Fibroblast of lung (primary cell): ENCODE measurements around the gene SMIM20. TPM values are rescaled to one million over a fixed set of nuclear protein-coding genes. Genes with fewer than 3 reads are reported as not detected.
"Not testable (repeated sequence)": the region's sequence is repeated elsewhere in the genome, so short reads cannot be mapped to it uniquely, and the experiment has no call there.

ENCODE experiments used
- DNase-seq, 2 donors: peaks; one replicate each; pipeline versions ENCODE4 v3.0.0 to v3.0.0-alpha.2; 2010; ENCODE audit warnings: low read depth in 2 of 2
- H2AFZ ChIP-seq: 2 replicates; pipeline ENCODE4 v1.5.1; 2012; ENCODE audit warnings: low read length, control low read depth, inconsistent platforms
- H3K27ac ChIP-seq: 2 replicates; pipeline ENCODE4 v1.5.1; 2011; ENCODE audit warnings: low read length, control low read depth; ENCODE audit not compliant: insufficient read depth
- H3K27me3 ChIP-seq: 2 replicates; pipeline ENCODE4 v1.5.1; 2011; ENCODE audit warnings: mild to moderate bottlenecking, low read length; ENCODE audit not compliant: control insufficient read depth, insufficient read depth
- H3K36me3 ChIP-seq: 2 replicates; pipeline ENCODE4 v1.5.1; 2011; ENCODE audit warnings: low read length; ENCODE audit not compliant: control insufficient read depth, insufficient read depth
- H3K4me1 ChIP-seq: 2 replicates; pipeline ENCODE4 v1.5.1; 2011; ENCODE audit warnings: low read length; ENCODE audit not compliant: control insufficient read depth, insufficient read depth; ENCODE audit errors: extremely low read depth
- H3K4me2 ChIP-seq: 2 replicates; pipeline ENCODE4 v1.5.1; 2011; ENCODE audit warnings: low read length, control low read depth; ENCODE audit not compliant: insufficient read depth; ENCODE audit errors: extremely low read depth
- H3K4me3 ChIP-seq, 4 experiments: fragments of 200-600 bp in 1 of 4; sonication (generic) in 1 of 4; replicated peaks in 1 of 4; 2 replicates each; pipeline ENCODE4 v1.5.1; 2011 to 2016; ENCODE audit warnings: low read length in 4 of 4, low read depth in 3 of 4, mild to moderate bottlenecking in 3 of 4, control low read depth in 2 of 4, inconsistent platforms in 1 of 4, mixed read lengths in 1 of 4; ENCODE audit not compliant: insufficient read depth in 1 of 4; ENCODE audit errors: control extremely low read depth in 1 of 4
- H3K79me2 ChIP-seq: 2 replicates; pipeline ENCODE4 v1.5.1; 2012; ENCODE audit warnings: mild to moderate bottlenecking, low read length, inconsistent platforms; ENCODE audit not compliant: control insufficient read depth, insufficient read depth
- H3K9ac ChIP-seq: 2 replicates; pipeline ENCODE4 v1.5.1; 2011; ENCODE audit warnings: mild to moderate bottlenecking, low read length, control low read depth; ENCODE audit not compliant: insufficient read depth
- H3K9me3 ChIP-seq: 2 replicates; pipeline ENCODE4 v1.5.1; 2012; ENCODE audit warnings: low read depth, low read length; ENCODE audit not compliant: control insufficient read depth, insufficient read depth
- H4K20me1 ChIP-seq: 2 replicates; pipeline ENCODE4 v1.5.1; 2011; ENCODE audit warnings: low read length; ENCODE audit not compliant: control insufficient read depth, insufficient read depth; ENCODE audit errors: extremely low read depth
- EZH2 ChIP-seq: IDR thresholded peaks from 2 replicates; pipeline ENCODE4 v1.5.1; 2012; ENCODE audit warnings: low read length, control low read depth, mild to moderate bottlenecking; ENCODE audit errors: missing control alignments
- polyA minus RNA-seq: library from RNA; depleted of rRNA, polyadenylated mRNA; stranded (reverse); fragments of >200 nt; gene quantifications from 2 replicates; pipeline ENCODE4 v1.2.3, GENCODE V29; 2011; ENCODE audit warnings: low replicate concordance
- polyA plus RNA-seq, 2 donors: library from polyadenylated mRNA; depleted of rRNA in 1 of 2; stranded (reverse) in 1 of 2; unstranded in 1 of 2; fragments of >200 nt; gene quantifications; 2 replicates each; pipeline ENCODE4 v1.2.1, GENCODE V29; 2011 to 2012; ENCODE audit warnings: missing spikeins in 1 of 2
- total RNA-seq: library from RNA; depleted of rRNA; stranded (reverse); fragments of >200 nt; gene quantifications from 2 replicates; pipeline ENCODE4 v1.2.1, GENCODE V29; 2014
- TF ChIP-seq, protein P1 (sequence below), 2 donors: IDR thresholded peaks in 1 of 2; conservative IDR thresholded peaks in 1 of 2; 1 replicate in 1 of 2; 2 replicates in 1 of 2; pipeline ENCODE4 v1.5.1; 2011 to 2012; ENCODE audit warnings: low read length in 2 of 2, control low read depth in 1 of 2, inconsistent platforms in 1 of 2, low read depth in 1 of 2, mild to moderate bottlenecking in 1 of 2

The SMIM20 gene
- total RNA-seq: 48.7 and 71.4 TPM in 2 replicates
- polyA plus RNA-seq: 26.2 and 34.9 TPM in 2 replicates
- 34.9 and 37.7 TPM in 2 replicates for polyA plus RNA-seq (2012)
- 0.71 TPM in 1 of 2 replicates, not detected in the other for polyA minus RNA-seq

DNA sequence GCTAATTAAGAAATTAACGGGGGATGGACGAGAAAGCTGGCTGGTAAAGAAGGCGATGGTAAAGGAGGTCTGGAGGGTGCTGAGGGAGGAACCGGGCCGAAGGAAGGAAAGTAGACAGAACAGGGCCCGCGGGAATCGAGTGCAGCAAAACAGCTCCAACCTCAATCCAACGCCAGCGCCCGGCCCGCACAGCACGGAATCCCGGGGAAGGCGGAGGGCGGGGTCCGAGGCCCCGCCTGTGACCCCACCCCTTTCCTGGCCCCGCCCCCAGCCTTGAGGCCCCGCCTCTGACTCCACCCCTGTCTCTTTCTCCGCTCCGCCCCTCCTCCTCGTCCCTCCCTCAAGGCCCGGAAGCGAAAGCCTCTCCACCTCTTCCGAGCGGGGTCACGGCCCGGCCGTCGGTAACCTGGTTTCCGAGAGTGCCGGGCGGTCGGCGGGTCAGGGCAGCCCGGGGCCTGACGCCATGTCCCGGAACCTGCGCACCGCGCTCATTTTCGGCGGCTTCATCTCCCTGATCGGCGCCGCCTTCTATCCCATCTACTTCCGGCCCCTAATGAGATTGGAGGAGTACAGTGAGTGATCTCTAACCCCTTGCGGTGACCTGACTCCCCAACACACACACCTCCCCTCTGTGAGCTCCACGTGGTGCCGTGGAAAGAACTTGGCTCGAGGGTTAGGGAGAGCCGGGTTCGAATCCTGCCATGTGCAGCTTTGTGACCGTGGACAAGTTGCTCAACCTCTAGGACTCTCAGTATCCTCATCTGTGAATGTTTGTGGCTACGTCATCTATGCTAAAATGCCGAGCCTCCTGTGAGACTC is at the start of gene SMIM20:
Gene SMIM20 (plus strand): TSS at position 370 of the 819 bp plus-strand sequence. CDS start 94 bp downstream, at position 464.
- Histone ChIP-seq H3K4me1 (peaks cover 3% of the 10 kb centered on the region), H3K9me3 (no peaks in the 10 kb centered on the region), H3K27ac (peak within 1 kb of the TSS; percentile 68), H4K20me1 (no peaks in the 10 kb centered on the region), H3K27me3 (no peaks in the 10 kb centered on the region), H3K4me3 (peak within 1 kb of the TSS; percentile 61 to 94 (median 76)), H3K79me2 (no peaks in the 10 kb centered on the region), H3K36me3 (no peaks in the 10 kb centered on the region), H3K4me2 (peak within 1 kb of the TSS; percentile 92), H2AFZ (peak within 1 kb of the TSS; percentile 93), H3K9ac (peak within 1 kb of the TSS; percentile 65)
- DNase-seq: peak; percentile 79 to 93
- TF ChIP-seq, protein P1, sequence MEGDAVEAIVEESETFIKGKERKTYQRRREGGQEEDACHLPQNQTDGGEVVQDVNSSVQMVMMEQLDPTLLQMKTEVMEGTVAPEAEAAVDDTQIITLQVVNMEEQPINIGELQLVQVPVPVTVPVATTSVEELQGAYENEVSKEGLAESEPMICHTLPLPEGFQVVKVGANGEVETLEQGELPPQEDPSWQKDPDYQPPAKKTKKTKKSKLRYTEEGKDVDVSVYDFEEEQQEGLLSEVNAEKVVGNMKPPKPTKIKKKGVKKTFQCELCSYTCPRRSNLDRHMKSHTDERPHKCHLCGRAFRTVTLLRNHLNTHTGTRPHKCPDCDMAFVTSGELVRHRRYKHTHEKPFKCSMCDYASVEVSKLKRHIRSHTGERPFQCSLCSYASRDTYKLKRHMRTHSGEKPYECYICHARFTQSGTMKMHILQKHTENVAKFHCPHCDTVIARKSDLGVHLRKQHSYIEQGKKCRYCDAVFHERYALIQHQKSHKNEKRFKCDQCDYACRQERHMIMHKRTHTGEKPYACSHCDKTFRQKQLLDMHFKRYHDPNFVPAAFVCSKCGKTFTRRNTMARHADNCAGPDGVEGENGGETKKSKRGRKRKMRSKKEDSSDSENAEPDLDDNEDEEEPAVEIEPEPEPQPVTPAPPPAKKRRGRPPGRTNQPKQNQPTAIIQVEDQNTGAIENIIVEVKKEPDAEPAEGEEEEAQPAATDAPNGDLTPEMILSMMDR (conservative IDR thresholded peaks at IDR 0.05 in 1 of 2, IDR thresholded peaks at IDR 0.05 in 1 of 2; ENCODE audit: low read depth in 1 of 2, low read length in 2 of 2): no peak
- no peak for TF ChIP-seq EZH2

- no peaks in the 10 kb centered on the region for H3K27me3 ChIP-seq
- no peak overlapping the region for H3K4me3 ChIP-seq
- no peak overlapping the region for H3K27ac ChIP-seq
- no peak overlapping the region for H3K4me2 ChIP-seq
- TF ChIP-seq, protein P1 (conservative IDR thresholded peaks at IDR 0.05 in 1 of 2, IDR thresholded peaks at IDR 0.05 in 1 of 2; ENCODE audit: low read depth in 1 of 2, low read length in 2 of 2): no peak
- TF ChIP-seq EZH2: no peak
- H3K4me1 ChIP-seq: no peaks in the 10 kb centered on the region
- no peak overlapping the region for H2AFZ ChIP-seq
- no peaks in the 10 kb centered on the region for H3K79me2 ChIP-seq
- H3K9ac ChIP-seq: no peak overlapping the region
- DNase-seq: peak in 1 of 2 donors; percentile 43
- H4K20me1 ChIP-seq: no peaks in the 10 kb centered on the region
- H3K9me3 ChIP-seq: no peaks in the 10 kb centered on the region
- no peaks in the 10 kb centered on the region for H3K36me3 ChIP-seq
These were observed 48.4 kb upstream of the SMIM20 start for GRCh38 chr4:25865586-25865985.

DNA sequence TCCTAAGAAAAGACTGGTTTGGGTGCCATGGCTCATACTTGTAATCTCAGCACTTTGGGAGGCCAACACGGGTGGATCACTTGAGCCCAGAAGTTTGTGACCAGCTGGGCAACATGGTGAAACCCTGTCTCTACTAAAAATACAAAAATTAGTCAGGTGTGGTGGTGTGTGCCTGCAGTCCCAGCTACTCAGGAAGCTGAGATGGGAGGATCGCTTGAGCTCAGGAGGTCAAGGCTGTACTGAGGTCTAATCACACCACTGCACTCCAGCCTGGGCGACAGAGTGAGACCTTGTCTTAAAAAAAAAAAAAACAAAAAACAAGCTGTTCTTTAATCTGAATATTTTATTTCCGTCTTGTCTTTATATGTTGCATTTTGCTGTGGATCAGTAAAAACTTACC is 47.6 kb upstream of the SMIM20 start:
- not testable (repeated sequence) for H3K27me3 ChIP-seq, H3K36me3 ChIP-seq, H3K9me3 ChIP-seq, H3K4me2 ChIP-seq, H4K20me1 ChIP-seq, H2AFZ ChIP-seq, H3K9ac ChIP-seq, DNase-seq, H3K4me1 ChIP-seq, H3K79me2 ChIP-seq, H3K4me3 ChIP-seq, H3K27ac ChIP-seq
